ENCODE results near the gene STX5. TPM values are rescaled to one million over a fixed set of nuclear protein-coding genes. Genes with fewer than 3 reads are reported as not detected.

STX5 gene
- total and polyA plus RNA-seq, 10 of the 15 experiments (the other 5 are each of a cell fraction or from before 2014, with no cell fraction given): 3.8 to 35.4 (median 27.4) TPM

DNA sequence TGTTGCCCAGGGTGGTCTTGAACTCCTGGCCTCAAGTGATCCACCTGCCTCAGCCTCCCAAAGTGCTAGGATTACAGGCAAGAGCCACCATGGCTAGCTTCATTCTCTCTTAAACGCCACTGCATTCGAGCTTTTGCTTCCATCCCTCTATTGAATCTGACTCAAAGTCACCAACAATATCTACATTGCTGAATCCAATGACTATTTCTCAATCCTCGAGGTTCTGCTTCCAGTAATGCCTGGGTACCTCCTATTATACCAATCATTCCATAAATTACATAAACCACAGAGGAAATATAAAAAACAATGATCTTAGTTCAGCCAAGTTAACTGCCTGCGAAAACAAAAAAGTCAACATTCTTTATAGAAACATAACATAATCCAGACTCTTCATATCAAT lies 14.7 kb downstream of the STX5 start:
- ATAC-seq: no peak
- H2AFZ ChIP-seq (ENCODE audit: control insufficient read depth, low read depth, low read length): no peak overlapping the region
- WGBS (ENCODE audit: insufficient coverage, insufficient replicate concordance, low lambda C conversion rate, missing lambda C conversion rate): 96% methylated on average over 4 of the region's 4 CpGs
- ChIA-PET RAD21 (ENCODE audit: unreplicated experiment) (interaction anchor here (0.7 kb wide), 1 partner anchor 15 kb away, joined by 3 read pairs; the partner anchor contains the start of gene STX5), POLR2A (interaction anchor here (0.6 to 1.2 kb wide), 4 partner anchors 9 to 137 kb away, joined by 3 to 4 read pairs (median 3); partner anchors contain the start of gene STX5), SMC1A (ENCODE audit: uncharacterized antibody, unreplicated experiment) (interaction anchor here (0.6 to 2.2 kb wide), 4 partner anchors 10 to 65 kb away, joined by 3 to 10 read pairs (median 4); partner anchors contain the start of gene NXF1), CTCF (interaction anchor here (0.7 to 1.5 kb wide), 3 partner anchors 10 to 58 kb away, joined by 3 to 4 read pairs (median 4); no protein-coding TSS in a partner anchor)
- in situ Hi-C loops (cut with MboI) (no loop called here), intact Hi-C loops (cut with micrococcal nuclease; ENCODE audit: unreplicated experiment) (no loop called here)
- H3K4me1 ChIP-seq (ENCODE audit: control insufficient read depth, insufficient read depth, low read length): no peaks in the 10 kb centered on the region
- H3K9ac ChIP-seq (ENCODE audit: control insufficient read depth, insufficient read depth, low read length): no peak overlapping the region
- no peak overlapping the region for H3K27ac ChIP-seq (ENCODE audit: control insufficient read depth, insufficient read depth)
- DNase-seq (ENCODE audit: low read depth, low spot score): no peak
- TF ChIP-seq ETV6 (conservative IDR thresholded peaks at IDR 0.05 in 1 of 2, IDR thresholded peaks at IDR 0.05 in 1 of 2; ENCODE audit: borderline replicate concordance in 1 of 2, low read depth in 1 of 2) (no peak), RB1 (IDR thresholded peaks at IDR 0.05; ENCODE audit: borderline replicate concordance) (no peak), MEF2A (IDR thresholded peaks at IDR 0.05; ENCODE audit: insufficient read depth, low read depth, low read length) (no peak), HDAC6 (IDR thresholded peaks at IDR 0.05; ENCODE audit: unreplicated experiment) (no peak), PAX8 (IDR thresholded peaks at IDR 0.05) (no peak), STAT1 (conservative IDR thresholded peaks at IDR 0.05) (no peak), IKZF2 (IDR thresholded peaks at IDR 0.05) (no peak), HDAC2 (IDR thresholded peaks at IDR 0.05) (no peak), ZNF384 (IDR thresholded peaks at IDR 0.05; ENCODE audit: borderline replicate concordance, low read depth, low read length) (no peak), NFYA (IDR thresholded peaks at IDR 0.05; ENCODE audit: borderline replicate concordance, low read depth, low read length) (no peak)
- BruUV-seq (replicated peaks): no TSS peak
- H3K27me3 ChIP-seq (replicated peaks in 1 of 2; ENCODE audit: control insufficient read depth in 2 of 2, insufficient read depth in 2 of 2, low read length in 1 of 2): no peaks in the 10 kb centered on the region
- peaks cover under 1 to 2% of the 10 kb centered on the region in 2 experiments; a peak in 2 of 4 replicates for H3K36me3 ChIP-seq (ENCODE audit: control insufficient read depth in 2 of 2, insufficient read depth in 2 of 2, low read length in 1 of 2)
- no peaks in the 10 kb centered on the region for H3K79me2 ChIP-seq (ENCODE audit: control insufficient read depth, insufficient read depth, low read length)
- no peak for FAIRE-seq
- H3K4me2 ChIP-seq (ENCODE audit: control insufficient read depth, insufficient read depth): no peak overlapping the region
- H3K9me3 ChIP-seq (replicated peaks; ENCODE audit: control insufficient read depth, insufficient read depth, low read length): no peaks in the 10 kb centered on the region
- H3K4me3 ChIP-seq: no peak overlapping the region
- no peaks in the 10 kb centered on the region for H4K20me1 ChIP-seq (ENCODE audit: control insufficient read depth, insufficient read depth)
